Activated CD8-positive, alpha-beta memory T cell treated with anti-CD3 and anti-CD28 coated beads for 48 hours (primary cell): Measurements from ENCODE around the gene TCF7L1.
"Not testable (repeated sequence)": the region's sequence is repeated elsewhere in the genome, so short reads cannot be mapped to it uniquely, and the experiment has no call there.

Experiments used
- DNase-seq, 3 experiments: peaks; one replicate each; pipeline ENCODE4 v3.0.0-alpha.2; 2020; ENCODE audit warnings: low read depth in 2 of 3, low spot score in 2 of 3

Gene TCF7L1

GRCh38 chr2:85183076-85183475, 49.9 kb downstream of the TCF7L1 start:
- no peak for DNase-seq

GRCh38 chr2:85183479-85183878, 50.3 kb downstream of the TCF7L1 start:
- DNase-seq = no peak

GRCh38 chr2:85184231-85184630, 51.0 kb downstream of the TCF7L1 start:
- no peak for DNase-seq

GRCh38 chr2:85184990-85185389, 51.8 kb downstream of the TCF7L1 start:
- no peak for DNase-seq

- DNase-seq = no peak
Measured at GRCh38 chr2:85185431-85185940, 52.3 kb downstream of the TCF7L1 start.

- DNase-seq = no peak
Measured at GRCh38 chr2:85187069-85187468, 53.9 kb downstream of the TCF7L1 start.

- DNase-seq = no peak
Measured at GRCh38 chr2:85188852-85189251, 55.7 kb downstream of the TCF7L1 start.

GRCh38 chr2:85189606-85190270, 56.5 kb downstream of the TCF7L1 start:
- no peak for DNase-seq

- no peak for DNase-seq
Measured at GRCh38 chr2:85191157-85191556, 58.0 kb downstream of the TCF7L1 start.

GRCh38 chr2:85194780-85195480, 61.7 kb downstream of the TCF7L1 start:
- no peak for DNase-seq

- no peak for DNase-seq
Measured at GRCh38 chr2:85195956-85196355, 62.8 kb downstream of the TCF7L1 start.

GRCh38 chr2:85199698-85200097, 66.5 kb downstream of the TCF7L1 start:
- DNase-seq = no peak

GRCh38 chr2:85209887-85210286, 76.7 kb downstream of the TCF7L1 start:
- no peak for DNase-seq

GRCh38 chr2:85210511-85210910, 77.3 kb downstream of the TCF7L1 start:
- DNase-seq = no peak

GRCh38 chr2:85211606-85212005, 78.4 kb downstream of the TCF7L1 start:
- DNase-seq = not testable (repeated sequence)

- DNase-seq = no peak
Measured at GRCh38 chr2:85212841-85213240, 79.6 kb downstream of the TCF7L1 start.

GRCh38 chr2:85213404-85213803, 80.2 kb downstream of the TCF7L1 start:
- DNase-seq = no peak

- no peak for DNase-seq
Measured at GRCh38 chr2:85213901-85214512, 80.8 kb downstream of the TCF7L1 start.

- DNase-seq = no peak
Measured at GRCh38 chr2:85215081-85215447, 81.9 kb downstream of the TCF7L1 start.

- DNase-seq = no peak
Measured at GRCh38 chr2:85215448-85216401, 82.5 kb downstream of the TCF7L1 start.

- DNase-seq = no peak
Measured at GRCh38 chr2:85216927-85217326, 83.7 kb downstream of the TCF7L1 start.
